Astrocyte (in vitro differentiated cells and primary cell): ENCODE measurements around the gene BMP6. TPM values are rescaled to one million over a fixed set of nuclear protein-coding genes. Genes with fewer than 3 reads are reported as not detected.

Source experiments
- DNase-seq: peaks from one replicate; pipeline ENCODE4 v3.0.0-alpha.2; 2010; ENCODE audit warnings: low read depth
- FAIRE-seq: peaks from 2 replicates; lab custom pipeline; 2011; peaks lifted over from hg19 to GRCh38; lab: Jason Lieb, UNC
- H2AFZ ChIP-seq: 2 replicates; pipeline ENCODE4 v1.6.0; 2012; ENCODE audit warnings: low read depth, low read length, inconsistent platforms
- H3K27ac ChIP-seq: 2 replicates; pipeline ENCODE4 v1.5.1; 2011; ENCODE audit warnings: low read depth, low read length, inconsistent platforms
- H3K27me3 ChIP-seq: 2 replicates; pipeline ENCODE4 v1.6.0; 2011; ENCODE audit warnings: low read length, inconsistent platforms; ENCODE audit not compliant: insufficient read depth
- H3K36me3 ChIP-seq: 2 replicates; pipeline ENCODE4 v1.5.1; 2011; ENCODE audit warnings: low read length, inconsistent platforms; ENCODE audit not compliant: insufficient read depth
- H3K4me1 ChIP-seq: 2 replicates; pipeline ENCODE4 v1.5.1; 2011; ENCODE audit warnings: low read length, inconsistent platforms; ENCODE audit not compliant: insufficient read depth
- H3K4me2 ChIP-seq: 2 replicates; pipeline ENCODE4 v1.6.0; 2012; ENCODE audit warnings: low read length, inconsistent platforms
- H3K4me3 ChIP-seq: 2 replicates; pipeline ENCODE4 v1.5.1; 2011; ENCODE audit warnings: low read depth, mild to moderate bottlenecking, low read length, inconsistent platforms; ENCODE audit not compliant: insufficient read depth
- H3K79me2 ChIP-seq: 2 replicates; pipeline ENCODE4 v1.6.0; 2012; ENCODE audit warnings: mild to moderate bottlenecking, low read length, inconsistent platforms; ENCODE audit not compliant: insufficient read depth
- H3K9ac ChIP-seq: 2 replicates; pipeline ENCODE4 v1.6.0; 2012; ENCODE audit warnings: mild to moderate bottlenecking, low read length, inconsistent platforms
- H3K9me3 ChIP-seq: 2 replicates; pipeline ENCODE4 v1.5.1; 2012; ENCODE audit warnings: low read depth, mild to moderate bottlenecking, low read length, inconsistent platforms; ENCODE audit not compliant: insufficient read depth
- H4K20me1 ChIP-seq: 2 replicates; pipeline ENCODE4 v1.6.0; 2012; ENCODE audit warnings: low read length, inconsistent platforms; ENCODE audit not compliant: insufficient read depth
- H3K27ac Mint-ChIP-seq: one replicate; pipeline ENCODE4 v1.8.0; 2021; ENCODE audit warnings: mild to moderate bottlenecking, mixed read lengths; ENCODE audit not compliant: unreplicated experiment
- H3K27me3 Mint-ChIP-seq: one replicate; pipeline ENCODE4 v1.8.0; 2021; ENCODE audit warnings: low read depth, mixed read lengths; ENCODE audit not compliant: unreplicated experiment
- H3K36me3 Mint-ChIP-seq: one replicate; pipeline ENCODE4 v1.8.0; 2021; ENCODE audit warnings: low read depth, mixed read lengths; ENCODE audit not compliant: unreplicated experiment
- H3K4me1 Mint-ChIP-seq: one replicate; pipeline ENCODE4 v1.8.0; 2021; ENCODE audit warnings: low read depth, mixed read lengths; ENCODE audit not compliant: unreplicated experiment
- H3K4me3 Mint-ChIP-seq: one replicate; pipeline ENCODE4 v1.8.0; 2021; ENCODE audit warnings: mild to moderate bottlenecking, moderate library complexity, mixed read lengths; ENCODE audit not compliant: unreplicated experiment
- H3K9me3 Mint-ChIP-seq: one replicate; pipeline ENCODE4 v1.8.0; 2021; ENCODE audit warnings: mild to moderate bottlenecking, mixed read lengths; ENCODE audit not compliant: unreplicated experiment
- EZH2 ChIP-seq: IDR thresholded peaks from 2 replicates; pipeline ENCODE4 v1.6.1; 2012; ENCODE audit warnings: mild to moderate bottlenecking, low read length, inconsistent platforms; ENCODE audit not compliant: insufficient read depth
- total RNA-seq: library from RNA; stranded (reverse); gene quantifications from 2 replicates; pipeline ENCODE4 v1.2.1, GENCODE V29; 2021
- TF ChIP-seq, protein P1 (sequence below): IDR thresholded peaks from 2 replicates; pipeline ENCODE4 v1.5.1; 2011; ENCODE audit warnings: low read depth, mild to moderate bottlenecking, inconsistent platforms, low read length, moderate library complexity; ENCODE audit not compliant: insufficient read depth

BMP6 gene
- total RNA-seq, 1 donor from 2014 or later = 2.8 TPM

DNA sequence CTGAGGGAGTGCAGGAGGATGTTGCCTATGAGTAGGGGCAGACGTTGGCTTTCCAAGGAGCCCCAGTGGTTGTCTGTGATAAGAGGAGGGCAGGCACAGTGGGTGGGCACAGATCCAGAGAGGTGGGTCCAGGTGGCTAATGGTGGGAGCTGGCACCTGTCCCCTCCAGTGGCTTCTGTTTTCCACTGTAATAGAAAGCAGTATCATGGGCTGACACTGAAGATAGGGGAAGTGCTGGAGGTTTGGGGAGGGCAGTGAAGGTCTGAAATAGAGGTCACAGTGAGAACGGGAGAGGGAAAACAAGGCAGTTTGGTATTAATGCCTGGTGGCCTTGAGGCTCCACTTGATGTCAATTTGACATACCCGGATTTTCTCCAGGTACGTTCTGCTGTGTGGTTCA, 195.1 kb downstream of the BMP6 start:
- Histone ChIP-seq H3K79me2 (no peaks in the 10 kb centered on the region), H3K27me3 (no peaks in the 10 kb centered on the region), H3K9ac (no peak overlapping the region), H3K4me3 (no peak overlapping the region), H3K36me3 (no peaks in the 10 kb centered on the region), H3K27ac (no peak overlapping the region), H3K4me1 (peaks cover 5% of the 10 kb centered on the region), H2AFZ (no peak overlapping the region), H3K9me3 (no peaks in the 10 kb centered on the region), H4K20me1 (no peaks in the 10 kb centered on the region), H3K4me2 (no peak overlapping the region)
- Mint-ChIP-seq H3K36me3 (no peaks in the 10 kb centered on the region), H3K27ac (no peak overlapping the region), H3K4me3 (no peak overlapping the region), H3K9me3 (peaks cover 6% of the 10 kb centered on the region), H3K27me3 (peaks cover 4% of the 10 kb centered on the region), H3K4me1 (no peaks in the 10 kb centered on the region)
- no peak for TF ChIP-seq EZH2
- TF ChIP-seq, protein P1, sequence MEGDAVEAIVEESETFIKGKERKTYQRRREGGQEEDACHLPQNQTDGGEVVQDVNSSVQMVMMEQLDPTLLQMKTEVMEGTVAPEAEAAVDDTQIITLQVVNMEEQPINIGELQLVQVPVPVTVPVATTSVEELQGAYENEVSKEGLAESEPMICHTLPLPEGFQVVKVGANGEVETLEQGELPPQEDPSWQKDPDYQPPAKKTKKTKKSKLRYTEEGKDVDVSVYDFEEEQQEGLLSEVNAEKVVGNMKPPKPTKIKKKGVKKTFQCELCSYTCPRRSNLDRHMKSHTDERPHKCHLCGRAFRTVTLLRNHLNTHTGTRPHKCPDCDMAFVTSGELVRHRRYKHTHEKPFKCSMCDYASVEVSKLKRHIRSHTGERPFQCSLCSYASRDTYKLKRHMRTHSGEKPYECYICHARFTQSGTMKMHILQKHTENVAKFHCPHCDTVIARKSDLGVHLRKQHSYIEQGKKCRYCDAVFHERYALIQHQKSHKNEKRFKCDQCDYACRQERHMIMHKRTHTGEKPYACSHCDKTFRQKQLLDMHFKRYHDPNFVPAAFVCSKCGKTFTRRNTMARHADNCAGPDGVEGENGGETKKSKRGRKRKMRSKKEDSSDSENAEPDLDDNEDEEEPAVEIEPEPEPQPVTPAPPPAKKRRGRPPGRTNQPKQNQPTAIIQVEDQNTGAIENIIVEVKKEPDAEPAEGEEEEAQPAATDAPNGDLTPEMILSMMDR = no peak
- FAIRE-seq (no peak), DNase-seq (no peak)

DNA sequence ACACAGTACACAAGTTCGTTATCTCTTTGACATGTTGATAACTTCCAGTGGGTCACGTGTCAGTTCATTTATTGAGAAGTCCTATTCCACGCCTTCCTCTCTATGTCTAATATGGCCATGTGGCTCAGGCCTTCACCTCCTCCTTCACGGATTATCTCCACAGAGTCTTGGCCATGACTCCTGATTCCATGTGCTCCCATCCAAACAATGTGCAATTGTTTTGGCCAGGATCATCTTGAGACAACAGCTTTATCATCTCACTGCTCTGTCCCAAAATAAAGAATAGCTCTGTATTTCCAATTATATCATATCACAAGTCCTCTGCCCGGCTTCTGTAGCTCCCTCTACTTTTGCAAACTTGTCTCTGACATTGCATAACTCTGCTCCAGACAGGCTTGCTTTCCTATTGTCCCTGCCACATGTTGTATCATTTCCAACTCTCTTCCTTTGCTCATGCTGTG, 195.8 kb downstream of the BMP6 start:
- no peaks in the 10 kb centered on the region for H3K4me1 Mint-ChIP-seq
- FAIRE-seq (no peak), DNase-seq (no peak)
- H3K27ac ChIP-seq = no peak overlapping the region
- H3K27me3 ChIP-seq = no peaks in the 10 kb centered on the region
- H3K4me3 Mint-ChIP-seq = no peak overlapping the region
- no peak overlapping the region for H3K9ac ChIP-seq
- no peak overlapping the region for H2AFZ ChIP-seq
- no peaks in the 10 kb centered on the region for H4K20me1 ChIP-seq
- H3K36me3 Mint-ChIP-seq = no peaks in the 10 kb centered on the region
- no peak overlapping the region for H3K4me3 ChIP-seq
- H3K4me1 ChIP-seq = peaks cover 5% of the 10 kb centered on the region
- TF ChIP-seq, protein P1 = no peak
- no peak for TF ChIP-seq EZH2
- H3K27ac Mint-ChIP-seq = no peak overlapping the region
- H3K9me3 ChIP-seq = no peaks in the 10 kb centered on the region
- H3K36me3 ChIP-seq = no peaks in the 10 kb centered on the region
- H3K79me2 ChIP-seq = no peaks in the 10 kb centered on the region
- peaks cover 6% of the 10 kb centered on the region for H3K9me3 Mint-ChIP-seq
- H3K4me2 ChIP-seq = no peak overlapping the region
- peaks cover 2% of the 10 kb centered on the region for H3K27me3 Mint-ChIP-seq

DNA sequence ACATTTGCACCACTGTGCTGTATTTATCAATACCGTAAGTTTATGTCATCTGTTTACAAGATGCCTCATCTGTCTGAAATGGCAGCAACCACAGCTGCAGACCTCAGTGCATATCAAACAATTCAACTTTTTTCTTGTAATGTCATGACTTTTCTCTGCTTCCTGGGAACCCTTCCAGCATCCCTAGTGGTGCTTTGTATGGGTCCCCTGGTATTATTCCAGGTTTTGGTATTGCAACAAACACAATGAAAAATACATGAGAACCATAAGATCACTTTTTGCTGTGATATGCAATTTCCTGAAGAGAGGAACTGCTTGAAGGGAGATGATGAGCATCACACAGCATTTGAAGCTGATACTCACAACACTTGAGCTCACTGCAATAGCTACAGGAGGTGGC, 196.7 kb downstream of the BMP6 start:
- Histone ChIP-seq H3K9me3 (no peaks in the 10 kb centered on the region), H3K4me2 (no peak overlapping the region), H2AFZ (no peak overlapping the region), H4K20me1 (no peaks in the 10 kb centered on the region), H3K4me1 (peaks cover 5% of the 10 kb centered on the region), H3K9ac (no peak overlapping the region), H3K4me3 (no peak overlapping the region), H3K36me3 (no peaks in the 10 kb centered on the region), H3K27ac (no peak overlapping the region), H3K79me2 (no peaks in the 10 kb centered on the region), H3K27me3 (no peaks in the 10 kb centered on the region)
- TF ChIP-seq, protein P1 = no peak
- TF ChIP-seq EZH2 = no peak
- DNase-seq (no peak), FAIRE-seq (no peak)
- peaks cover 4% of the 10 kb centered on the region for H3K27me3 Mint-ChIP-seq
- peaks cover 6% of the 10 kb centered on the region for H3K9me3 Mint-ChIP-seq
- no peak overlapping the region for H3K4me3 Mint-ChIP-seq
- no peak overlapping the region for H3K27ac Mint-ChIP-seq
- no peaks in the 10 kb centered on the region for H3K4me1 Mint-ChIP-seq
- H3K36me3 Mint-ChIP-seq = no peaks in the 10 kb centered on the region
